Dermis microvascular lymphatic vessel endothelial cell (primary cell): ENCODE data around the gene SOD2. TPM values are rescaled to one million over a fixed set of nuclear protein-coding genes. Genes with fewer than 3 reads are reported as not detected.

Experiments
- total RNA-seq: library from RNA; depleted of rRNA; stranded (reverse); fragments of >200 nt; gene quantifications from 2 replicates; pipeline ENCODE4 v1.2.1, GENCODE V29; 2014

The SOD2 gene
- total RNA-seq, 1 donor from 2014 or later = 206 TPM

Other genes starting within 250 kb of the SOD2 start
- 69.2 and 79.5 TPM in 2 replicates for gene WTAP, start 34.3 kb upstream of the SOD2 start, total RNA-seq
- gene ACAT2, start 68.8 kb upstream of the SOD2 start, total RNA-seq = 32.7 and 83.6 TPM in 2 replicates
- gene TCP1, start 96.4 kb upstream of the SOD2 start, total RNA-seq = 296 and 341 TPM in 2 replicates
- 48.9 and 63.0 TPM in 2 replicates for gene MRPL18, start 97.2 kb upstream of the SOD2 start, total RNA-seq
- gene PNLDC1, start 107.0 kb upstream of the SOD2 start, total RNA-seq = not detected in 2 replicates
- gene MAS1, start 197.7 kb upstream of the SOD2 start, total RNA-seq = not detected in 2 replicates